ENCODE measurements around the gene PML.

DNA sequence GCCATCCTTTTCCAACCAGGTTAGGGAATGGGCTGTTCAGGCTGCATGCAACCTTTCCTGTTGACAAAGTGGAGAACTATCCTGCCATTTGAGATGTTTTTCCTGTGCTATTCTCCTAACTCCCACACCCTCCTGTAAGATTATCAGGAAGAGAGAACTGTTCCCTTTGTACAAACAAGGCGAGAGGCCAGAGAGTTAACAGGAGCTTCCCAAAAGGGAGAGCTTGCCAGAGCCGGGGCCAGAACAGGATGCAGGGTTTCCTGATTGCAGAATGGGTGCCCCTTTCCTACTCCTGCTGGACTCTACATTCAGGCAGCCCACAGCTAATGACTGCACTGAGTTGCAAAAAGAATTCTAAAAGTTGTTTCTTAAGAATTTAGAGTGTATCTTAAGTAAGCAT is 17.1 kb downstream of the PML start:
- no peak for TF ChIP-seq EP300 (IDR thresholded peaks at IDR 0.05)
- no peak for TF ChIP-seq CTCF (IDR thresholded peaks at IDR 0.05)
- TF ChIP-seq POLR2A (IDR thresholded peaks at IDR 0.05) = no peak
